BLaER1 treated with 17β-estradiol and CSF1 and Interleukin-3, amounts not matched to agents 10 nM and 100 nM (cell line): ENCODE data around the gene SLF2.
A peak's percentile ranks its signal among the peaks of the same experiment; 100 is the strongest.

Experiments
- H3K27ac ChIP-seq, 11 experiments: shearing (Covaris generic); formaldehyde crosslinking; 2 replicates each; pipeline ENCODE4 v1.8.1; 2022
- H3K27me3 ChIP-seq, 11 experiments: shearing (Covaris generic); formaldehyde crosslinking; 2 replicates each; pipeline ENCODE4 v1.8.1; 2022
- H3K36me3 ChIP-seq, 11 experiments: shearing (Covaris generic); formaldehyde crosslinking; 2 replicates each; pipeline ENCODE4 v1.8.1; 2022
- H3K4me1 ChIP-seq, 10 experiments: shearing (Covaris generic); formaldehyde crosslinking; 2 replicates each; pipeline ENCODE4 v1.8.1; 2022
- H3K4me2 ChIP-seq, 11 experiments: shearing (Covaris generic); formaldehyde crosslinking; 2 replicates each; pipeline ENCODE4 v1.8.1; 2022
- H3K4me3 ChIP-seq, 10 experiments: shearing (Covaris generic); formaldehyde crosslinking; 2 replicates each; pipeline ENCODE4 v1.8.1; 2022
- H3K9ac ChIP-seq, 11 experiments: shearing (Covaris generic); formaldehyde crosslinking; 2 replicates each; pipeline ENCODE4 v1.8.1; 2022
- H3K9me3 ChIP-seq, 11 experiments: shearing (Covaris generic); formaldehyde crosslinking; replicated peaks in 1 of 11; 2 replicates each; pipeline ENCODE4 v1.8.1; 2022
- H4K20me1 ChIP-seq, 11 experiments: shearing (Covaris generic); formaldehyde crosslinking; 2 replicates each; pipeline ENCODE4 v1.8.1; 2022
- Cebpa-rat ChIP-seq, 11 experiments: shearing (Covaris generic); IDR thresholded peaks; 2 replicates each; pipeline ENCODE4 v1.8.1; 2022

The SLF2 gene

GRCh38 chr10:100948916-100949315 lies 36.2 kb downstream of the SLF2 start:
- H3K9me3 ChIP-seq = no peaks in the 10 kb centered on the region
- no peak for TF ChIP-seq Cebpa-rat (IDR thresholded peaks at IDR 0.05)

DNA sequence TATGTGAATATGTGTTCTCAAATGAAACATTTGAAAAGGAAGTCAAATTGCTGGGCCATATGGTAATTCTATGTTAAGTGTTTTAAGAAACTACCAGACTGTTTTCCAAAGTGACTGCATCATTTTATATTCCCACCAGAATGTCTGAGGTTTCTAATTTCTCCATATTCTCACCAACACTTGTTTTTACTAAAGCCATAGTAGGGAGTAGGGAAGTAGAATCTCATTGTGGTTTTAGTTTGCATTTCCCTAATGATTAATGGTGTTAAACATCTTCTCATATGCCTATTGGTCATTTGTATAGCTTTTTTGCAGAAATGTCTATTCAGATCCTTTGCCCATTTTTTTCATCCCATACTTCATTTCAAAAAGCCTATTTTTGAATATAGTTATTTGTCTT lies 47.5 kb downstream of the SLF2 start:
- H3K4me1 ChIP-seq = peaks cover 0 to 13% (median 0%) of the 10 kb centered on the region in 10 experiments; a peak in 2 of 20 replicates
- no peaks in the 10 kb centered on the region for H3K9me3 ChIP-seq
- no peak for TF ChIP-seq Cebpa-rat (IDR thresholded peaks at IDR 0.05)
- peaks cover 0 to 28% (median 0%) of the 10 kb centered on the region in 11 experiments; a peak in 5 of 22 replicates for H4K20me1 ChIP-seq
- H3K27ac ChIP-seq = no peak overlapping the region
- H3K9ac ChIP-seq = no peak overlapping the region
- no peaks in the 10 kb centered on the region for H3K27me3 ChIP-seq
- no peak overlapping the region for H3K4me3 ChIP-seq
- no peak overlapping the region for H3K4me2 ChIP-seq
- peaks cover 83 to 100% (median 95%) of the 10 kb centered on the region in 11 experiments for H3K36me3 ChIP-seq

More at GRCh38 chr10:100948916-100949315, 36.2 kb downstream of the SLF2 start:
- Histone ChIP-seq H3K4me1 (no peaks in the 10 kb centered on the region), H3K27ac (no peak overlapping the region), H3K36me3 (peaks cover 94 to 100% (median 99%) of the 10 kb centered on the region in 11 experiments), H3K27me3 (no peaks in the 10 kb centered on the region), H4K20me1 (peaks cover 0 to 16% (median 0%) of the 10 kb centered on the region in 11 experiments; a peak in 3 of 22 replicates), H3K4me3 (no peak overlapping the region), H3K4me2 (no peak overlapping the region), H3K9ac (no peak overlapping the region)

DNA sequence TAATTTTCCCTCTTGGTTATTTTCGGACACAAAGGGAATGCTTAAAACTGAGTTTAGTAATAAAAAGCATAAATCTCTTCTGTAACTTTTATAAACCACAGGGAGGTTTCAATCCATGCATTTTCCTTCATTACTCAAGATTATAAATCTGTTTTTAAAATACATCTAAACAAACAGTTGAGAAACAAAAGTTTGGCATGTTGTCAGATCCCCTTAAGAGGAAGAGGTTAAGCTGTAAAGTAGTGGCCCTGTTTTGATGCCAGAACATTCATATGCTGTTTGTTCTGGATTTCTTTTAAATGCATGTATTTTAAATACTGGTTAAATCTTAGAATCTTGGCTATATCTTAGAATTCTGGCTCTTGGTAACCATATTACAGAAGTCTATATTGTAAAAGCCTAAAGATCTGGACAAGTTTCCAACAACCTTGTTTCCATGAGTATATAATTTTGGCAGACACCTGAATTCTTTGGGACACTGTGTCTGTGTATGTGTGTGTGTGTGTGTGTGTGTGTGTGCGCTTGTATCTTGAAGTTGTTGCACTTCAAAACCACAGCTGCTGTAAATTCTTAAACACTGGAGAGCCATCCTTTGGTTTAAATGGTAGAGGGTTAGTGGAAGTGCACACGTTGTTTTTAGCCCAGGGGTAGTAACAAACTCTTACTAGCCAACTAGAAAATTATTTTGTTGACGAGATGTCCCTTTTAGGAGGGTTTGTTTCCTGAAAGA lies 49.8 kb downstream of the SLF2 start:
- TF ChIP-seq Cebpa-rat (IDR thresholded peaks at IDR 0.05) = no peak
- peaks cover 0 to 13% (median 0%) of the 10 kb centered on the region in 10 experiments; a peak in 2 of 20 replicates for H3K4me1 ChIP-seq
- peaks cover 67 to 96% (median 88%) of the 10 kb centered on the region in 11 experiments for H3K36me3 ChIP-seq
- H3K4me2 ChIP-seq = no peak overlapping the region
- H3K9ac ChIP-seq = no peak overlapping the region
- no peak overlapping the region for H3K27ac ChIP-seq
- no peak overlapping the region for H3K4me3 ChIP-seq
- no peaks in the 10 kb centered on the region for H3K9me3 ChIP-seq
- peaks cover 0 to 28% (median 0%) of the 10 kb centered on the region in 11 experiments; a peak in 4 of 22 replicates for H4K20me1 ChIP-seq
- no peaks in the 10 kb centered on the region for H3K27me3 ChIP-seq

- Histone ChIP-seq H3K4me1 (peaks cover 0 to 23% (median 3%) of the 10 kb centered on the region in 10 experiments; a peak in 12 of 20 replicates), H3K27me3 (0 out of 22 replicates have a peak, but pooled peaks cover 0 to 2% (median 0%) of the 10 kb centered on the region in 11 experiments), H3K36me3 (peaks cover 54 to 83% (median 75%) of the 10 kb centered on the region in 11 experiments), H3K4me2 (no peak overlapping the region), H4K20me1 (peaks cover 0 to 21% (median 0%) of the 10 kb centered on the region in 11 experiments; a peak in 4 of 22 replicates), H3K4me3 (no peak overlapping the region), H3K9ac (no peak overlapping the region), H3K27ac (no peak overlapping the region), H3K9me3 (no peaks in the 10 kb centered on the region)
- TF ChIP-seq Cebpa-rat (IDR thresholded peaks at IDR 0.05) = no peak
These were observed 51.1 kb downstream of the SLF2 start for GRCh38 chr10:100963826-100964225.

DNA sequence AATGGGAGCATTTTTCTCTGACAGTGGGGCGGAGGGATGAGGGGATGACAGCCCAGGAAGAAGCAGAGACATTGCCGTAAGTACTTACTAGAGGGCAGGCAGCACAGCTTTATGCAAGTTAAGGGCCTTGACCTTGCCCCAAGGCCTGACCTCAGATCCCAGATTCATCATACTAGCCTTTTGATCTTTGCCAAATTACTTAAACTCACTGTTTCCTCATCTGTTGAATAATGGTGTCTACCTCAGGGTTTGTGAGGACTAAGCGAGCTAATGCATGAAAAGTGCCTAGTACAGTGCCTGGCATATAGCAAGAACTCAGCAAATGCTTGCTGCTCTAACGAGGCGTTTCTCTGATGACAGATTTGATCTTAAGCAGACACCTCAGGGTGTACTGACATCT lies 53.1 kb downstream of the SLF2 start:
- no peak for TF ChIP-seq Cebpa-rat (IDR thresholded peaks at IDR 0.05)
- Histone ChIP-seq H3K4me2 (no peak overlapping the region), H4K20me1 (peaks cover 0 to 7% (median 0%) of the 10 kb centered on the region in 11 experiments; a peak in 4 of 22 replicates), H3K9ac (no peak overlapping the region), H3K4me3 (no peak overlapping the region), H3K27ac (no peak overlapping the region), H3K4me1 (peaks cover 10 to 18% (median 13%) of the 10 kb centered on the region in 10 experiments), H3K36me3 (peaks cover 38 to 65% (median 57%) of the 10 kb centered on the region in 11 experiments), H3K27me3 (peaks cover 0 to 12% (median 0%) of the 10 kb centered on the region in 11 experiments; a peak in 8 of 22 replicates), H3K9me3 (no peaks in the 10 kb centered on the region)

- H3K27ac ChIP-seq = no peak overlapping the region
- no peak overlapping the region for H3K4me3 ChIP-seq
- H3K4me1 ChIP-seq = peaks cover 10 to 18% (median 13%) of the 10 kb centered on the region in 10 experiments
- TF ChIP-seq Cebpa-rat (IDR thresholded peaks at IDR 0.05) = no peak
- peaks cover 0 to 12% (median 0%) of the 10 kb centered on the region in 11 experiments; a peak in 5 of 22 replicates for H4K20me1 ChIP-seq
- no peak overlapping the region for H3K9ac ChIP-seq
- no peaks in the 10 kb centered on the region for H3K9me3 ChIP-seq
- H3K36me3 ChIP-seq = peaks cover 29 to 54% (median 48%) of the 10 kb centered on the region in 11 experiments
- no peak overlapping the region for H3K4me2 ChIP-seq
- peaks cover 0 to 12% (median 0%) of the 10 kb centered on the region in 11 experiments; a peak in 8 of 22 replicates for H3K27me3 ChIP-seq
These were observed 54.1 kb downstream of the SLF2 start for GRCh38 chr10:100966887-100967286.

GRCh38 chr10:100967332-100967731 lies 54.6 kb downstream of the SLF2 start:
- 0 out of 22 replicates have a peak overlapping the region, but pooled peaks of 1 of the 11 experiments have one; percentile 8 for H3K4me2 ChIP-seq
- H3K4me3 ChIP-seq = no peak overlapping the region
- H4K20me1 ChIP-seq = peaks cover 0 to 12% (median 0%) of the 10 kb centered on the region in 11 experiments; a peak in 5 of 22 replicates
- no peaks in the 10 kb centered on the region for H3K9me3 ChIP-seq
- H3K4me1 ChIP-seq = peaks cover 10 to 18% (median 13%) of the 10 kb centered on the region in 10 experiments
- no peak overlapping the region for H3K9ac ChIP-seq
- H3K36me3 ChIP-seq = peaks cover 25 to 50% (median 44%) of the 10 kb centered on the region in 11 experiments
- no peak overlapping the region for H3K27ac ChIP-seq
- TF ChIP-seq Cebpa-rat (IDR thresholded peaks at IDR 0.05) = no peak
- peaks cover 0 to 12% (median 0%) of the 10 kb centered on the region in 11 experiments; a peak in 8 of 22 replicates for H3K27me3 ChIP-seq

GRCh38 chr10:100968062-100968736 lies 55.4 kb downstream of the SLF2 start:
- peaks cover 10 to 18% (median 13%) of the 10 kb centered on the region in 10 experiments for H3K4me1 ChIP-seq
- TF ChIP-seq Cebpa-rat (IDR thresholded peaks at IDR 0.05) = no peak
- H3K27me3 ChIP-seq = peaks cover 0 to 12% (median 0%) of the 10 kb centered on the region in 11 experiments; a peak in 8 of 22 replicates
- peak overlapping the region in 6 of 11 experiments; percentile 96 to 100 (median 99); a peak in 10 of 22 replicates for H3K4me2 ChIP-seq
- H4K20me1 ChIP-seq = peaks cover 0 to 12% (median 0%) of the 10 kb centered on the region in 11 experiments; a peak in 5 of 22 replicates
- no peak overlapping the region; a peak in 1 of 22 replicates for H3K9ac ChIP-seq
- H3K9me3 ChIP-seq = no peaks in the 10 kb centered on the region
- H3K36me3 ChIP-seq = peaks cover 16 to 41% (median 35%) of the 10 kb centered on the region in 11 experiments
- H3K27ac ChIP-seq = no peak overlapping the region
- H3K4me3 ChIP-seq = no peak overlapping the region; a peak in 1 of 20 replicates
